Mammary epithelial cell (primary cell): ENCODE results near the gene MTM1.

Experiments
- EZH2 ChIP-seq: IDR thresholded peaks from 2 replicates; pipeline ENCODE4 v1.6.1; 2012; ENCODE audit warnings: low read length, inconsistent platforms, borderline replicate concordance
- TF ChIP-seq, protein P1 (sequence below), 2 donors: IDR thresholded peaks in 1 of 2; conservative IDR thresholded peaks in 1 of 2; 2 replicates each; pipeline ENCODE4 v1.5.1; 2011 to 2012; ENCODE audit warnings: inconsistent platforms in 2 of 2, low read length in 2 of 2, mild to moderate bottlenecking in 2 of 2, control low read depth in 1 of 2, low read depth in 1 of 2; ENCODE audit not compliant: insufficient read depth in 1 of 2; ENCODE audit errors: extremely low read depth in 1 of 2

DNA sequence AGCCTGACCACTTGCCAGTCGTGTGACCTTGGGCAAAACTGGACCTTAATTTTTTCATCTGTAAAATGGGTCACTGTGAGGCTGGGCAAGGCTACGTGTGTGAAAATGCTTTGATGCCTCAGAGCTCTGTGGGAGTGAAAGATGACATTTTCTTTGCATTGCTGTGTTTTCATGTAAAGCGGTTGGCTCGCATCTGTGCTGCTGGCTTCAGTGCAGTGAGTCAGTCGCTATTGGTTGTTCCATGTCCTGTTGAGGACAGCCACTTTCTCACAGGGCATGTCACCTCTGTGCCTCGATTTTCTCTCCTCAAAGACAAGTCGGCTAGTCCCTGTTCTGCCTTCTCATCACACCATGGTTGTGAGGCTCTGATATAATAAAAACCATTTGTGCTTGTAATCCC, 129.2 kb downstream of the MTM1 start:
- TF ChIP-seq, protein P1, sequence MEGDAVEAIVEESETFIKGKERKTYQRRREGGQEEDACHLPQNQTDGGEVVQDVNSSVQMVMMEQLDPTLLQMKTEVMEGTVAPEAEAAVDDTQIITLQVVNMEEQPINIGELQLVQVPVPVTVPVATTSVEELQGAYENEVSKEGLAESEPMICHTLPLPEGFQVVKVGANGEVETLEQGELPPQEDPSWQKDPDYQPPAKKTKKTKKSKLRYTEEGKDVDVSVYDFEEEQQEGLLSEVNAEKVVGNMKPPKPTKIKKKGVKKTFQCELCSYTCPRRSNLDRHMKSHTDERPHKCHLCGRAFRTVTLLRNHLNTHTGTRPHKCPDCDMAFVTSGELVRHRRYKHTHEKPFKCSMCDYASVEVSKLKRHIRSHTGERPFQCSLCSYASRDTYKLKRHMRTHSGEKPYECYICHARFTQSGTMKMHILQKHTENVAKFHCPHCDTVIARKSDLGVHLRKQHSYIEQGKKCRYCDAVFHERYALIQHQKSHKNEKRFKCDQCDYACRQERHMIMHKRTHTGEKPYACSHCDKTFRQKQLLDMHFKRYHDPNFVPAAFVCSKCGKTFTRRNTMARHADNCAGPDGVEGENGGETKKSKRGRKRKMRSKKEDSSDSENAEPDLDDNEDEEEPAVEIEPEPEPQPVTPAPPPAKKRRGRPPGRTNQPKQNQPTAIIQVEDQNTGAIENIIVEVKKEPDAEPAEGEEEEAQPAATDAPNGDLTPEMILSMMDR (conservative IDR thresholded peaks at IDR 0.05 in 1 of 2, IDR thresholded peaks at IDR 0.05 in 1 of 2; ENCODE audit: extremely low read depth in 1 of 2, insufficient read depth in 1 of 2, low read depth in 1 of 2, low read length in 2 of 2) = no peak
- TF ChIP-seq EZH2 = no peak
